HG03432 (cell line): Measurements from ENCODE around the gene CCNYL1.
"Not testable (repeated sequence)": the region's sequence is repeated elsewhere in the genome, so short reads cannot be mapped to it uniquely, and the experiment has no call there.

Experiments
- ATAC-seq: cut with Tn5 transposase; IDR thresholded peaks from one replicate; pipeline ENCODE4 v1.9.1; 2021; ENCODE audit warnings: mild to moderate bottlenecking, moderate library complexity; ENCODE audit not compliant: unreplicated experiment

The CCNYL1 gene

DNA sequence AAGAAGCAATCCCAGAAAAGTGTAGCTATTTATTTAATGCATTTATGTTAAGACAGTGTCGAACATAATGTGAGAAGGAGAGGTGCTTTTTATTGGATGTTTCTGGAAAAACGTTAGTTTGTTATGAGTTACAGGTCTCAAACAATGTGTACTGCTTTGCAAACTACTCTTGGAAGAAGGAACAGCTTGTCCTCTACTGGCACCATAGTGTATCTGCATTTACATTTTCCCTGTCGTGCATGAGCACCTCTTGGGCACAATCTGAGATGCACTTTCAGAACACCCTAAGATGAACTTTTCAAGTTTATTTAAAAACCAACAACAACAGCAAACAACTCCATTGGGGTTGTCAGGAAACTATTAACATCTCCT, 22.8 kb downstream of the CCNYL1 start:
- no peak for ATAC-seq

DNA sequence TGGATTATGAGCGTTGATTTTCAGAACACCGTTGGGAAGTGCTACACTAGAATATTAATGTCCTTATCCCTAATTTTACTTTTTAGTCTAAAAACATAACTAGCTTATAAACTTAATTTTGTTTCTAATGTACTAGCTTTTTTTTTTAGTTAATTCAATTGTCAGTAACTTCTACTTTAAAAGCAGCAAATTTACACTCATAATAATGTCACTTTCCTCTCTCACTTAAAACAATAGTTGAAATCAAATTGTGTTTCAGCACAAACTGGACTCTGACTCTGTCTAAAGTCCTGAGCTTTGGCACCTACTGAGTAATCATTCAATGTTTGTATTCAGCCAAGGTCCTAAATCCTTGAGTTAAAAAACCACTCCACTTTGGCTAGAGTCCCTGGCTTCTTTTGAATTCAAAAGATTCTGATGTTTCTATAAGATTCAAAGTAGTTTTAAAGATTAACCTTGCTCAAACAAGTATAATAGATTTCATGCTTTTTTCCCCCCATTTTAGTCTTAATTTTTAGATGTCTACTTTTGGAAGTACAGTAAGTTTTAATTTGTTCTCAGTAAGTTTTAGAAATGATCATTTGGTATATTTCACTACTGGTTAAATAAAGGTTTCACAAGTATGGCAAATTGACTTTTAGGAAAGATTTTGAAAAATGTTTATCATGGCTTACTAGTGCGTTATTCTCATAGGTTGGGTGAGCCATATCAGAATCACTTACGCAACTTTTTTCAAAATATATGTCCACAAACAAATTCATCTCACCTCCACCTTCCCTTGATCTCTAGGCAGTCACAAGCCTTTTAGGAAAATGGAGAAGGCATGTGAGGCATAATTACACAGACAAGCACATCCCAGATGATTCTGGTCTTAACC, 23.4 kb downstream of the CCNYL1 start:
- ATAC-seq, result no peak

DNA sequence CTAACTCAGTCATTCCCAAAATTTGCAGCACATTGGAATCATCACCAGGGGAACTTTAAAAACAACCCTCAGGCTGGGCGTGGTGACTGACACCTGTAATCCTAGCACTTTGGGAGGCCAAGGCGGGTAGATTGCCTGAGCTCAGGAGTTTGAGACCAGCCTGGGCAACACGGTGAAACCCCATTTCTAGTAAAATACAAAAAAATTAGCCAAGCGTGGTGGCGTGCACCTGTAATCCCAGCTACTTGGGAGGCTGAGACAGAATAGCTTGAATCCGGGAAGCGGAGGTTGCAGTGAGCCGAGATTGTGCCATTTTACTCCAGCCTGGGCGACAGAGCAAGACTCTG, 24.0 kb downstream of the CCNYL1 start:
- ATAC-seq, result not testable (repeated sequence)

DNA sequence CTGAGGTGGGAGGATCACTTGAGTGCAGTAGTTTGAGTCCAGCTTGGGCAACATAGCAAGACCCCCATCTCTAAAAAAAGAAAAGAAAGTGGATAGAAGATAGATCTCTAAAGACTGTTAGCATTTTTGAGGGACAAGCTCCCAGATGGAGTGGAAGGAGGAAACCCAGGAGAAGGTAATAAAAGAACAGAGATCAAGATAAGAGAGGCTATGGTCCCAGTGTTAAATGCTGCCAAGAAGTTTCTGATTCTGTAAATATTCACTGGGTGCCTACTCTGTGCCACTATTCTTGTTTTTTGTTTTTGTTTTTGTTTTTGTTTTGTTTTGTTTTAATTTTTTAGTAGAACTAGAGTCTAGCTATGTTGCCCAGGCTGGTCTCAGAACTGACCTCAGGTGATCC, 32.1 kb downstream of the CCNYL1 start:
- no peak for ATAC-seq

DNA sequence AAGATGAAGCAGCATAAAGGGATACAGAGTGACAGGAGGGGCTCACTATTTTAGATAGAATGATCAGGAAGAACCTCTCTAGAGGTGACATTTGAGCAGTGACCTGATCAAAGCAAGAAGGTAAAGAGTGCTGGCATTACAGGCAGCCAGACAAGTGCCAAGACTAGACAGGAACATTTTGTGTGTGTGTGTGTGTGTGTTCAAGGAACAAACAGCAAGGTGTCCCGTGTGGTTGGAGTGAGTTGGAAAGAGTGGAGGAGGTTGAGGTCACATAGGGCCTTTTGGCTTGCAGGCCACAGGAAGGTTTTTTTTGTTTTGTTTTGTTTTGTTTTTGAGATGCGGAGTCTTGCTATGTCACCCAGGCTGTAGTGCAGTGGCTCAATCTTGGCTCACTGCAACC, 32.6 kb downstream of the CCNYL1 start:
- ATAC-seq, result no peak

DNA sequence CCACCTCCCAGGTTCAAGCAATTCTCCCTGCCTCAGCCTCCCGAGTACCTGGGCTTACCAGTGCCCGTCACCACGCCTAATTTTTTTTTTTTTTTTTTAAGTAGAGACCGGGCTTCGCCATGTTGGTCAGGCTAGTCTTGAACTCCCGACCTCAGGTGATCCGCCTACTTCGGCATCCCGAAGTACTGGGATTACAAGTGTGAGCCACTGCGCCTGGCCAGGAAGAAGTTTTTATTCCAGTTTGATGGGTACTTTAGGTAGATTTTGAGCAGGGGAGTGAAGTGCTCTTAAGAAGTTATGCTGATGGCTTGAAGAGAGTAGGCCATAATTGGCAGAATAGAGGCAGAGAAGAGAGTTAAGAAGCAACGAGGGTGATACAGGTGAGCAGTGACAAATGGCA, 33.0 kb downstream of the CCNYL1 start:
- no peak for ATAC-seq

DNA sequence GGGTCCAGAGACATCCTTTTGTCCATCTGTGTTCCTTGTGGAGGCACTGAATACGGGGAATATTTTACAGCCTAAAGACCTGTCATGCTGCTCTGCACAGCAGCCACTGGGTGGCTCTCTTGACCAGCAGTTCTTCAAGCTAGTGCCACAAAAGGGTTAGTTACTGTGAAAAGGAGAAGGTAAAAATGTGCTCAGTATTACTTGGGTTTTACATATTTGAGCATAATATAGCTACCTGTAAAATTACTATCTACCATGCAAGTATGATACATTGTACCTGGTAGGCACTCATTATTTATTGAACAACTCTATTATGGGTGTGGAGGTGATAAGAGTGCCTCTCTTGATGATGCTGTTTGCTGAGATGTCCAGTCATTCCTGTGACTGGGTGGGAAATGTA, 34.7 kb downstream of the CCNYL1 start:
- ATAC-seq, result peak; percentile 85

DNA sequence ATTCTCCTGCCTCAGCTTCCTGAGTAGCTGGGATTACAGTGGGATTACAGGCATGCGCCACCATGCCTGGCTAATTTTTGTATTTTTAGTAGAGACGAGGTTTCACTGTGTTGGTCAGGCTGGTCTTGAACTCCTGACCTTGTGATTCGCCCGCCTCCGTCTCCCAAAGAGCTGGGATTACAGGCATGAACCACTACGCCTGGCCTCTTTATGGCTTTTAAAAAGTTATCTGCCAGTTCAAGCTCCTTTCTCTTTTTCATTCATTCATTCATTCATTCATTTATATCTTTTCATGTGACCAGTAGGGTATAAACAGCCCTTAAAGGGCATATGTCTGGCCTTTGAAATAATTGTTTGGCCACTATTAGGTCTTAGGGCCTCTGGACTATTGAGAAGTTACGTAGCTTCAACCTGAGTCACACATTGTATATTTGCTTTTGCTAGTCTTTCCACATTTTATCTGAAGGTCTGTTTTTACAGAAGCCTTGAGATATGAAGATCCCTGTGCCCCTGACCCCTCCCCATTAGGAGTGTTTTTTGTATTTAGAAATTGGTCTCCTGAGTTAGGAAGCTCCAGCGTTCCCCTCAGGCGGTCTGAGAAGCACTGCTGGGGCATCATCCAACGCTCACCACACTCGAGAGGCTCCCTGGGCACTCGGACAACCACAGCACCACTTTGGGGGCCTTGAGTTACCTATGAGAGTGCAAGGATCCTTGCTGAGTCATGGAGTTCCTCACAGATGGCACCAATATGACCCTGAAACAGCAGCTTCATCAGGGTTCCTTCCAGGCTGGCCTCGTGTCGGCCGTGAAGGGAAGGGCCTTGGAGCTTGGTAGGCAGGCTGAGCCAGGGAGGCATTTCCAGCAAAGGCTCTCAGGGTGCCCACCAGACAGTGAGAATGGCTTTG, 36.5 kb downstream of the CCNYL1 start:
- ATAC-seq, result no peak

DNA sequence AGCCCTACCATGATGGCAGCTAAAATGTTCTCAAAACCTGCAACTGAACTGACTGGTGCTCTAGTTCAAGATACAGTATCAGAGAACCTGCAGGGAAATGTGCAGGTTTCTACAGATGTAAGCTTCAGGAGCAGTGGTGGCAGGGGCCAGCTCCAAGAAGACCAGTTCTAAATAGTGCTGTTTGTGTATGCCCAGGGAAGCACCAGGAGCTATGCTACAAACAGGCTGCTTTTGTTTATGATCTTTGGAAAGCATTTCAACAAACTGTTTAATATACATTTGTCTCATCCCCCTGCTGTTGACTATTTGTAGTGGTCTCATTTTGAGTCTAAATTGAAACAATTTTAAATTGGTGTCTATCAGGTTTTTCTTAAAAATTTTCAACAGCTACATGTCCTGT, 37.6 kb downstream of the CCNYL1 start:
- no peak for ATAC-seq

DNA sequence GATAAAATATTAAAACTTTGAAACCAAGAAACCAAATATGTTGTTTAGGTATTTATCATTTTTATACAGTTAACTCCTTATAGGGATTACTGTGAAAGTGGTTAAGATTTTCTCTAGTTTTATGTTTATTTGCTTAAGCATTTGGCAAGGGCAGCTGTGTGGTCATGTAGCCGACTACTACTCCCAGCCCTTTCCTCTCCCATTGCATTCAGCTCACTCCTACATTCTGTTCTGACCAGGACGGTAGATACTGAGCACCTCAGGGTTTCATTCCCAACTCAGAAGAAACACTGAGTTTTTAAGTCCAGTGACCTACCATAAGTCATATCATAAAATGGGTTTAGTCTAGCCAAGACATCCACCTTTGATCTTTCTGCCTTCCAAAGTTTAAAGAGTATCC, 38.4 kb downstream of the CCNYL1 start:
- no peak for ATAC-seq

DNA sequence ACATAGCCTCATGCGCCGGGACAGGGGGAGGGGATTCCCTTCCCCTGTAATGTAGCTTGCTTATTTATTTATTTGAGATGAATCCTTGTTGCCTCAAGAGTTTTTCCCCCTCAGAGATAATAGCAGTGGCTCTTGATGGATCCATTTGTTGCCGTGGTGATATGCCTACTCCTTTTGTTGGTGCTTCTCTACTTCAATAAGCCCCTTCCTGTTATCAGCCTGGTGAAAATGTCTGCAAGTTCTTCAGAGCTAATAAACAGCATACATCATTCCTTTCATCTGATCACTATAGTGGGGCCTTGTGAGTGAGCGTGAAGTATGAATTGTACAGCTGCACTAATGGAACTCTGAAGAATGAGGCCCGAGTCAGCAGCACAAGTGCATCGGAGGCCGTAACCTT, 38.9 kb downstream of the CCNYL1 start:
- no peak for ATAC-seq

DNA sequence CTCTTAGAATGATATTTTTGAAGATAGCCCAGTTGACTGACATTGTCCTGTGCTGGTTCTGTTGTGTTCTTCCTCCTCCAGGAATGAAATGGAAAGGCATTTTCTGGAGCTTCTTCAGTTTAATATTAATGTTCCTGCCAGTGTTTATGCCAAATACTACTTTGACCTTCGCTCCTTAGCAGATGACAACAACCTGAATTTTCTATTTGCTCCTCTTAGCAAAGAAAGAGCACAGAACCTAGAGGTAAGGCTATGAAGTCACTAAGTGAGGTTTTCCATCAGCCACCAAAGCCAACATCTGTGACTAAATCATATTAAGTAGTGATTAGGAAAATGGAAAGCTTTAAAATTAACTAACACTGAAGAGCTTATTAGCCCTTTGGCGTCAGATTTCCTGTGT, 39.4 kb downstream of the CCNYL1 start:
- ATAC-seq, result no peak

DNA sequence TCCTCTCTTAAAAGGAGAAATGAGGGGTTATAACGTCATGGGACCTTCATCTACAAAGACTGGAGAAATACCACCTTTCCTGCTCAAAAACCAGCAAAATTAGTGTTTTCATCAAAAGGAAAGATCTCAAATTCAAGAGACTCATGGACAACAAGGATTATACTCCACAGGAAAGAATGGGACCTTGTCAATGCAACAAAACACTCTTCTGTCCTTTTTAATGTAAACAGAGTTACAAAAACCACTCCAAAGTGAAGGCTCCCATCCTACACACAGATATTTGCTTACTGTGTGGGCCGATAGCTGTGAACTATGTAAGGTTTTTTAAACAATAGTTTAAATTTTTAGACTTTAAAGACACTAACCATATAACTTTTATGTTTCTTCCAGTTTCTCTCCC, 42.2 kb downstream of the CCNYL1 start:
- ATAC-seq, result not testable (repeated sequence)

DNA sequence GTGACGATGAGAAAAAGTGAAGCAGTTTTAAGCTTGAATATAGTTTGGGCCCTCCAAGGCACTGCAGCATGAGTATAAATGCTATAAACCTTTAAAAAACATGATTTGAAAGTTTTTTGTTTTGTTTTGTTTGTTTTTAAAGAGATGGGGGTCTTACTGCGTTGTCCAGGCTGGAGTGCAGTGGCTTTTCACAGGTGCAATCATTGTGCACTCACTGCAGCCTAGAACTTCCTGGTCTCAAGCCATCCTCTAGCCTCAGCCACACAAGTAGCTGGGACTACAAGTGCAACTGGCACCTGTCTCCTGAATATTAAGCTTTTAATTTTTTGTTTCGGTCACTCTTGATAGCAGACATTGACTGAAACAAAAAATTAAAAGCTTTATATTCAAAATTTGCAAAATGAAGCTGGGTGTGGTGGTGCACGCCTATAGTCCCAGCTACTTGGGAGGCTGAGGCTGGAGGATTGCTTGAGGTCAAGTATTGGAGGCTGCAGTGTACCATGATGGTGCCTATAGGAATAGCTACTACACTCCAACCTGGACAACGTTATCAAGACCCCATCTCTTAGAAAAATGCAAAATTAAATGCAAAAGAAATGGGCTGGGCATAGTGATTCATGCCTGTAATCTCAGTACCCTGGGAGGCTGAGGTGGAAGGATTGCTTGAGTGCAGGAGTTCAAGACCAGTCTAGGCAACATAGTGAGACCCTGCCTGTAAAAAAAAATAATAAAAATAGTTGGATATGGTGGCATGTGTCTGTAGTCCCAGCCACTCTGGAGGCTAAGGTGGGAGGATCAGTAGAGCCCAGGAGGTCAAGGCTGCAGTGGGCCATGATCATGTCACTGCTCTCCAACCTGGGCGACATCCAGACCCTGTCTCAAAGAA, 43.3 kb downstream of the CCNYL1 start:
- no peak for ATAC-seq

DNA sequence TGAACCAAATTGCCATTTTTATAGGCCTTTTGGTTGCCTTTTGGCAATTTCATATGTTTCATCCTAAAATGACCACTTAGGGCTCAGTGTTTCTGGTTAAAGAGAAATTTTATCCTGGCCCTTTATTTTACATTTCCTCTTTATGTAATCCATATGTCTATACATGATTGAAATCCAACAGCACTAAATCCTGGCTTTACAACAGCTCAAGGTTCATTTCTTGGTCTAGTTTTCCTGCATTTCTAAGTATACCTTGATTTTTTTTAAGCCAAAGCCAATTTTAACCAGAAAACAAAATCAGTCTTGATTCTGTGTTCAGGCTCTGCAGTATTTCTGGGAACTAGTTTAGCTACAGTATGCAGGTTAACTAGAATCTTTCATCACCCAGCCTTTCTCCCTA, 46.6 kb downstream of the CCNYL1 start:
- ATAC-seq, result no peak

DNA sequence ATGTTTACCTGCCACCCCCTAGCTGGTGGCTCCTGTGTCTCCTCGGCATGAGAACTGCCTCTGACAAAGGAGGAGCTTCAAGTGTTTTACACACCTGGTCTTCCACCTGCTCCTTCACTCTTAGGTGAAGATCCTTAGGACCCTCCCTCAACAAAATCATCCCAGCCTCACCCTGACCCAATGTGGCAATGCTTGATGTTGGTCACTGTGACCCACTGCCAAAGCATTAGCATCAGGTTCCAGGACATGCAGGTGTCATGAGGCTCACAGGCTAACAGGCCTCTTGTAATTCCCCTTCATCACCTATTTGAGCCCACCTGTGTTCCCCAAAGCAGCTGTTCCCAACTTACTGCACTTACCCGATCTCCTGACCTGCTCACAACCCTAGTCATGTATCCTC, 48.5 kb downstream of the CCNYL1 start:
- ATAC-seq, result no peak

DNA sequence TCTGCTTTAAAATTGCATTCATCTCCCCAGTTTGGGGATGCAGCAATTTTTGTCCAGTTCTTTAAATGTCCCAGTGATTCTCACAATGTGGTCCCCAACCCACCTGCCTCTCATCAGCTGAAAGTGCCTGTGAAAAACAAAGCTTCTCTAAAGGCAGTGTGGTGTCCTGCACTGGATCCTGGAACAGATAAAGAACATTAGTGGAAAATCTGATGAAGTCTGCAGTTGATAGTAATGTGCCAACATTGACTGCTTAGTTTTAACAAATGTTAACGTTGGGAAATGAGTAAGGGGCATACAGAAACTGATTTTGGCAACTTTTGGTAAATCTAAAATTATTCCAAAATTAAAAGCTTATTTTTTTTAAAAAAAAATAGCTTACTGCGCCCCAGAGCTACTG, 49.0 kb downstream of the CCNYL1 start:
- no peak for ATAC-seq

DNA sequence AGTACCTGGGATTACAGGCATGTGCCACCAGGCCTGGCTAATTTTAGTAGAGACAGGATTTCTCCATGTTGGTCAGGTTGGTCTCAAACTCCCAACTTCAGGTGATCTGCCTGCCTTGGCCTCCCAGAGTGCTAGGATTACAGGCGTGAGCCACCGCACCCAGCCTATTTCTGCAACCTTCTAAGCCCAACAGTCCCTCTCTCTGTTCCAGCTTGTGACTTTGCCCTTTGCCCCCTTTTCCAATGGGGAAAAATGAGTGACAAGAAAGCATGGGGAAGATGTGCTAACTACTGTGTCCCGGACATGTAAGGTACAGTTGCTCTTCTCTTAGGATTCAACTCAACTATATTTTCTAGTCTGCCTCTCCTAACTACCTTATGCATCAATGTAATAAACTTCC, 50.0 kb downstream of the CCNYL1 start:
- ATAC-seq, result not testable (repeated sequence)

DNA sequence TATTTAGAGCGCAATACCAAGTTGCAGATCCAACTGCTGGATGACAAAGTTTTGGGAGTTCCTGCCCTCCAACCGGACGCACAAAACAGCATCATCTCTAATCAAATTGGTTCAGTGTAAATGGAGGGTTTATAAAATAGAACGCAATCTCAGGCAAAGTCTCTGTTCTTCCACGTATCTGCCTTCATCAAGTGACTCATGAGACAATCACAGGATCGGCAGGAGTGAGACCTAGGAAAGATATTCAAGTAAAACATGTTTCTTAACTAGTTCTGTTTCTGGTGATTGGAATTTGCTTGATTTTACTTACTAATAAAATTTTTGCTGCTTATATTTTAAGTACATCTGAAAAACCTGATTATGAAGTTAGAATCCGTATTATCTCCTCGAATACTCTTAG, 50.7 kb downstream of the CCNYL1 start:
- no peak for ATAC-seq

DNA sequence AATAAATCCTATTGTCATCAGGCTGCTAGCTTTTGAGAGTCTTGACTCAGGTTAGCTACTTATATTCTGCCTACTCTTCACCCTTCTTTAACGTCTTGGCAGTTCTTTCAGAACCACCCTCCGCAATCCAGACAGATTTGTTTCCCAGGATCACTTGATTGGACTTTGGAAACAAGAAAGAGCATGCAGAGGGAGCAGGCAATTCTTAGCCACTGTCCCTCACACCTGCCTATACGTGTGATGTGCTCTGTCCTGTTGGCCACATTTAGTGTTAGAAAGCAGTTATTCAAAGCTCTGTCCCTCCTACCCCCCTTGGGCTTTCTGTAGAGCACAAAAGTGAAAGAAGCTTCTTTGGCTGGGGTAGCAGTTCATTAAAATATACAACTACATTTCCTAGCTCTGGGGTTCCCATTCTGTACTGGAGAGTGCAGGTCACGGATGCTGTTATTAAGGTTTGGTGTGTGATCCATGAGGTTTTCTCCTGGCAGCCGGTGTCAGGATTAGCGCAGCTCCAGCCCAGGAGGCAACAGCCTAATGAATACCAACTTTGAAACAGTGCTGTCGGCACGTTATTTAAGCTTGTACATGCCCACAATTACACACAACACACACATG, 52.0 kb downstream of the CCNYL1 start:
- ATAC-seq, result no peak
